ENCODE results near the gene ATXN7L1. TPM values are rescaled to one million over a fixed set of nuclear protein-coding genes. Genes with fewer than 3 reads are reported as not detected.

The ATXN7L1 gene
- total and polyA plus RNA-seq, 2 donors (not counting 1 experiment from before 2014, with no cell fraction given): 7.1 to 40.6 TPM

DNA sequence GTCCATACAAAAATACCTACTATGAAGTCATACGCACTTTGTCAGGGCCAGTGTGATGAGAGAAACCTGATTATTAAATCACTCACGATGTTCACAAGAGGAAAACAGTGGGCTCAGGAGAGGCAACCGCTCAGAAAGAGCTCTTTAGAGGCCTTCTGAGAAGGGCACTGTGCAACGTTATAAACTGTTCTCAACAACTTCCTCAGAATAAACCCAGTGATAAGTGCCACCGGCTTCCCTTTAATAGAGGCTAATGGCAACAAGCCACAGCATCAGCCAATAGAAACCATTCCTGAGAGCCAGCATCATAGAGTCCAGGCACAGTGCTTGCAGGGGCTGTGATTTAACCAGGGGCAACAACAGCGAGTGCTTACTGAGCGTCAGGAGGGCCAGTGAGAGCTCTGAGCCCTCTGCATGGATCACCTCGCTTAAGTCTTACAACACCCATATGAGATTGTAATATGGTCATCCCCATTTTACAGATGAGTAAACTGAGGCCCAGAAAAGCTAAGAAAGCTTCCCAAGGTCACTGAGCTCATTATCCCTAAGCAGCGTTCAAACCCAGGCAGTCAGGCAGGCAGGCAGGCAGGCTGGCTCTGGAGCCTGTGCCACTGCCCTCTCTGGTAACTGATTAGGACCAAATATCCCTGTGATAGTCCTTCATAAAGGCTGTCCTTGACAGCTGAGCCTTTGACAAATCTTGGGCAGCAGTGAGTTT lies 30.9 kb upstream of the ATXN7L1 start:
- Histone ChIP-seq H3K9me3 (ENCODE audit: control extremely low read depth in 1 of 3, control insufficient read depth in 2 of 3, insufficient read depth in 1 of 3, low read length in 2 of 3) (peaks cover 0 to 10% (median 0%) of the 10 kb centered on the region in 3 donors), H3K27ac (ENCODE audit: low read length in 2 of 2) (no peak overlapping the region), H3K27me3 (replicated peaks in 1 of 4; ENCODE audit: control extremely low read depth in 1 of 4, control insufficient read depth in 3 of 4, insufficient read depth in 4 of 4, low read length in 3 of 4) (no peaks in the 10 kb centered on the region), H3K4me1 (ENCODE audit: control insufficient read depth in 2 of 2, insufficient read depth in 2 of 2, low read length in 2 of 2) (no peaks in the 10 kb centered on the region), H4K20me1 (ENCODE audit: control insufficient read depth, insufficient read depth, low read length, poor library complexity, severe bottlenecking) (no peaks in the 10 kb centered on the region), H3K9ac (ENCODE audit: low read length) (no peak overlapping the region), H3K79me2 (ENCODE audit: control insufficient read depth, insufficient read depth, low read length) (no peaks in the 10 kb centered on the region), H2AFZ (ENCODE audit: insufficient read depth, low read depth, low read length, poor library complexity, severe bottlenecking) (no peak overlapping the region), H3K4me3 (ENCODE audit: control extremely low read depth in 1 of 5, extremely low read depth in 1 of 5, insufficient read depth in 1 of 5, low read depth in 2 of 5, low read length in 4 of 5) (no peak overlapping the region), H3K36me3 (replicated peaks in 1 of 2; ENCODE audit: control extremely low read depth in 1 of 2, control insufficient read depth in 1 of 2, extremely low read depth in 1 of 2, insufficient read depth in 2 of 2, low read length in 1 of 2) (no peaks in the 10 kb centered on the region), H3K4me2 (replicated peaks; ENCODE audit: low read depth, low read length, poor library complexity, severe bottlenecking) (no peak overlapping the region)
- H3K27ac Mint-ChIP-seq: no peak overlapping the region
- no peaks in the 10 kb centered on the region for H3K9me3 Mint-ChIP-seq (ENCODE audit: insufficient read depth)
- peaks cover 9% of the 10 kb centered on the region for H3K27me3 Mint-ChIP-seq
- POLR2A ChIA-PET: no interaction called here
- no peak overlapping the region for H3K4me3 Mint-ChIP-seq
- 54% methylated on average over 7 of the region's 9 CpGs for WGBS (ENCODE audit: insufficient coverage)
- no peak for DNase-seq
- H3K4me1 Mint-ChIP-seq: no peaks in the 10 kb centered on the region
- TF ChIP-seq, protein P1, sequence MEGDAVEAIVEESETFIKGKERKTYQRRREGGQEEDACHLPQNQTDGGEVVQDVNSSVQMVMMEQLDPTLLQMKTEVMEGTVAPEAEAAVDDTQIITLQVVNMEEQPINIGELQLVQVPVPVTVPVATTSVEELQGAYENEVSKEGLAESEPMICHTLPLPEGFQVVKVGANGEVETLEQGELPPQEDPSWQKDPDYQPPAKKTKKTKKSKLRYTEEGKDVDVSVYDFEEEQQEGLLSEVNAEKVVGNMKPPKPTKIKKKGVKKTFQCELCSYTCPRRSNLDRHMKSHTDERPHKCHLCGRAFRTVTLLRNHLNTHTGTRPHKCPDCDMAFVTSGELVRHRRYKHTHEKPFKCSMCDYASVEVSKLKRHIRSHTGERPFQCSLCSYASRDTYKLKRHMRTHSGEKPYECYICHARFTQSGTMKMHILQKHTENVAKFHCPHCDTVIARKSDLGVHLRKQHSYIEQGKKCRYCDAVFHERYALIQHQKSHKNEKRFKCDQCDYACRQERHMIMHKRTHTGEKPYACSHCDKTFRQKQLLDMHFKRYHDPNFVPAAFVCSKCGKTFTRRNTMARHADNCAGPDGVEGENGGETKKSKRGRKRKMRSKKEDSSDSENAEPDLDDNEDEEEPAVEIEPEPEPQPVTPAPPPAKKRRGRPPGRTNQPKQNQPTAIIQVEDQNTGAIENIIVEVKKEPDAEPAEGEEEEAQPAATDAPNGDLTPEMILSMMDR (IDR thresholded peaks at IDR 0.05): no peak
- no peak for TF ChIP-seq EZH2 (IDR thresholded peaks at IDR 0.05; ENCODE audit: borderline replicate concordance, insufficient read depth, low read depth, low read length, poor library complexity, severe bottlenecking)
- no peak for ATAC-seq (ENCODE audit: low read depth)
- intact Hi-C loops (cut with micrococcal nuclease): no loop called here
- CTCF ChIA-PET: interaction anchor here (1.0 kb wide), 1 partner anchor 269 kb away, joined by 4 read pairs; no protein-coding TSS in a partner anchor

DNA sequence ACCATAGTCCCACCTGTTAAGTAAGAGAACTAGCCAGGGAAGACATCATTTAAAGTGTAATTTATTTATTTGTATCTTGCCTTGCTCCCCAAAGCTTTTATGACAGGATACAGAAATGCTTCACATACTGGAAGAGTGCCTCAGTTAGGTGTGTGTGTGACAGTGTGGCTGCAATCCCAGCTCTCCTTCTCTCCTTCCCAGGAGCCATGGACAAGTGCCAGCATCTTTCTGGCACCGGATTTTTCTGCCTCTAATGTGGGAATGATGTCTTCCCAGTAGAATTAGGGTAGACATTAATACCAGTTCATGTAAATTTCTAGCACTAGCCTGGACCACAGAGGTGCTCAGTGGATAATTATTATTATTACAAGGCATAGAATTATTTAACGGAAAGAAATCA lies 30.3 kb upstream of the ATXN7L1 start:
- H3K4me1 ChIP-seq (ENCODE audit: control insufficient read depth in 2 of 2, insufficient read depth in 2 of 2, low read length in 2 of 2): no peaks in the 10 kb centered on the region
- no peaks in the 10 kb centered on the region for H3K4me1 Mint-ChIP-seq
- H3K27ac Mint-ChIP-seq: no peak overlapping the region
- intact Hi-C loops (cut with micrococcal nuclease): no loop called here
- no peak overlapping the region for H3K27ac ChIP-seq (ENCODE audit: low read length in 2 of 2)
- no peak overlapping the region for H3K9ac ChIP-seq (ENCODE audit: low read length)
- no peak for TF ChIP-seq EZH2 (IDR thresholded peaks at IDR 0.05; ENCODE audit: borderline replicate concordance, insufficient read depth, low read depth, low read length, poor library complexity, severe bottlenecking)
- H3K27me3 ChIP-seq (replicated peaks in 1 of 4; ENCODE audit: control extremely low read depth in 1 of 4, control insufficient read depth in 3 of 4, insufficient read depth in 4 of 4, low read length in 3 of 4): no peaks in the 10 kb centered on the region
- WGBS (ENCODE audit: insufficient coverage): no CpG with 5 or more reads among the region's 2 CpGs
- DNase-seq (no peak), ATAC-seq (ENCODE audit: low read depth) (no peak)
- H3K9me3 Mint-ChIP-seq (ENCODE audit: insufficient read depth): no peaks in the 10 kb centered on the region
- H3K27me3 Mint-ChIP-seq: peaks cover 9% of the 10 kb centered on the region
- H4K20me1 ChIP-seq (ENCODE audit: control insufficient read depth, insufficient read depth, low read length, poor library complexity, severe bottlenecking): no peaks in the 10 kb centered on the region
- no peak overlapping the region for H3K4me3 Mint-ChIP-seq
- CTCF ChIA-PET: no interaction called here
- H3K4me2 ChIP-seq (replicated peaks; ENCODE audit: low read depth, low read length, poor library complexity, severe bottlenecking): no peak overlapping the region
- peaks cover 0 to 10% (median 0%) of the 10 kb centered on the region in 3 donors for H3K9me3 ChIP-seq (ENCODE audit: control extremely low read depth in 1 of 3, control insufficient read depth in 2 of 3, insufficient read depth in 1 of 3, low read length in 2 of 3)
- POLR2A ChIA-PET: interaction anchor here (0.5 kb wide), 1 partner anchor 63 kb away, joined by 4 read pairs; no protein-coding TSS in a partner anchor
- H2AFZ ChIP-seq (ENCODE audit: insufficient read depth, low read depth, low read length, poor library complexity, severe bottlenecking): no peak overlapping the region
- H3K79me2 ChIP-seq (ENCODE audit: control insufficient read depth, insufficient read depth, low read length): no peaks in the 10 kb centered on the region
- no peaks in the 10 kb centered on the region for H3K36me3 ChIP-seq (replicated peaks in 1 of 2; ENCODE audit: control extremely low read depth in 1 of 2, control insufficient read depth in 1 of 2, extremely low read depth in 1 of 2, insufficient read depth in 2 of 2, low read length in 1 of 2)
- H3K4me3 ChIP-seq (ENCODE audit: control extremely low read depth in 1 of 5, extremely low read depth in 1 of 5, insufficient read depth in 1 of 5, low read depth in 2 of 5, low read length in 4 of 5): no peak overlapping the region
